Neural cell (in vitro differentiated cells): ENCODE measurements around the gene VSIG10L2. TPM values are rescaled to one million over a fixed set of nuclear protein-coding genes. Genes with fewer than 3 reads are reported as not detected.

ENCODE experiments used
- H2AFZ ChIP-seq: fragments of 200-600, 300-800 bp; sonication (generic), shearing (Covaris generic); 2 replicates; pipeline ENCODE4 v1.6.0; 2014; ENCODE audit warnings: low read depth, mild to moderate bottlenecking, antibody characterized with exemption, low read length, moderate library complexity
- H3F3A ChIP-seq: fragments of 200-600 bp; shearing (Covaris generic); 2 replicates; pipeline ENCODE4 v1.6.1; 2016; ENCODE audit warnings: mild to moderate bottlenecking, moderate library complexity, mixed read lengths, antibody characterized with exemption, low read length; ENCODE audit not compliant: insufficient read depth, poor library complexity, severe bottlenecking
- H3K27ac ChIP-seq: fragments of 200-600, 300-800 bp; sonication (generic), shearing (Covaris generic); 2 replicates; pipeline ENCODE4 v1.5.1; 2014; ENCODE audit warnings: mild to moderate bottlenecking, low read length, moderate library complexity
- H3K27me3 ChIP-seq: fragments of 300-800, 200-600 bp; sonication (generic), shearing (Covaris generic); 2 replicates; pipeline ENCODE4 v1.6.0; 2014; ENCODE audit warnings: mild to moderate bottlenecking, low read depth, low read length, moderate library complexity; ENCODE audit not compliant: insufficient read depth
- H3K36me3 ChIP-seq: fragments of 300-800, 200-600 bp; sonication (generic), shearing (Covaris generic); 2 replicates; pipeline ENCODE4 v1.5.1; 2014; ENCODE audit warnings: mild to moderate bottlenecking, antibody characterized with exemption, low read length, moderate library complexity; ENCODE audit not compliant: insufficient read depth
- H3K4me2 ChIP-seq: fragments of 300-800, 200-600 bp; sonication (generic), shearing (Covaris generic); 2 replicates; pipeline ENCODE4 v1.6.0; 2014; ENCODE audit warnings: mild to moderate bottlenecking, low read length
- H3K4me3 ChIP-seq: fragments of 300-800, 200-600 bp; sonication (generic), shearing (Covaris generic); 2 replicates; pipeline ENCODE4 v1.5.1; 2014; ENCODE audit warnings: mild to moderate bottlenecking, low read length, moderate library complexity
- H3K79me2 ChIP-seq: fragments of 200-600 bp; shearing (Covaris generic); replicated peaks from 2 replicates; pipeline ENCODE4 v1.6.0; 2014; ENCODE audit warnings: mild to moderate bottlenecking, low read length, moderate library complexity; ENCODE audit not compliant: insufficient read depth
- H3K9ac ChIP-seq: fragments of 300-800, 200-600 bp; sonication (generic), shearing (Covaris generic); 2 replicates; pipeline ENCODE4 v1.6.1; 2016; ENCODE audit warnings: mild to moderate bottlenecking, low read length, mixed read lengths
- H3K9me2 ChIP-seq: fragments of 200-600 bp; shearing (Covaris generic); 2 replicates; pipeline ENCODE4 v1.6.1; 2016; ENCODE audit warnings: mild to moderate bottlenecking, low read length, mixed read lengths; ENCODE audit not compliant: insufficient read depth
- H3K9me3 ChIP-seq: fragments of 200-600, 300-800 bp; sonication (generic), shearing (Covaris generic); 2 replicates; pipeline ENCODE4 v1.6.1; 2016; ENCODE audit warnings: mild to moderate bottlenecking, mixed run types, low read length, moderate library complexity, mixed read lengths
- H4K20me1 ChIP-seq: fragments of 200-600 bp; shearing (Covaris generic); 2 replicates; pipeline ENCODE4 v1.6.1; 2016; ENCODE audit warnings: mild to moderate bottlenecking, mixed run types; ENCODE audit not compliant: insufficient read depth
- EP300 ChIP-seq: fragments of 450-650 bp; conservative IDR thresholded peaks from 2 replicates; pipeline ENCODE4 v1.6.1; 2014; ENCODE audit warnings: antibody characterized with exemption, mild to moderate bottlenecking, moderate library complexity; ENCODE audit not compliant: poor library complexity, severe bottlenecking
- EZH2 ChIP-seq: fragments of 200-600, 300-800 bp; shearing (Covaris generic), sonication (generic); IDR thresholded peaks from 2 replicates; pipeline ENCODE4 v1.6.1; 2014; ENCODE audit warnings: antibody characterized with exemption, low read length, borderline replicate concordance, mild to moderate bottlenecking; ENCODE audit not compliant: insufficient read depth, poor library complexity, severe bottlenecking
- MXI1 ChIP-seq: fragments of 450-650 bp; conservative IDR thresholded peaks from 2 replicates; pipeline ENCODE4 v1.6.1; 2014; ENCODE audit warnings: antibody characterized with exemption, mild to moderate bottlenecking; ENCODE audit not compliant: poor library complexity, severe bottlenecking
- POLR2AphosphoS5 ChIP-seq: IDR thresholded peaks from 2 replicates; pipeline ENCODE4 v1.6.1; 2012
- RAD21 ChIP-seq: fragments of 450-650 bp; conservative IDR thresholded peaks from 2 replicates; pipeline ENCODE4 v1.6.1; 2014; ENCODE audit warnings: antibody characterized with exemption, mild to moderate bottlenecking, moderate library complexity
- SMC3 ChIP-seq: fragments of 450-650 bp; conservative IDR thresholded peaks from 2 replicates; pipeline ENCODE4 v1.6.1; 2014; ENCODE audit warnings: antibody characterized with exemption, mild to moderate bottlenecking, moderate library complexity; ENCODE audit not compliant: poor library complexity
- TAF1 ChIP-seq: IDR thresholded peaks from 2 replicates; pipeline ENCODE4 v1.6.1; 2012; ENCODE audit warnings: low read depth
- polyA plus RNA-seq: library from polyadenylated mRNA; depleted of rRNA; stranded (reverse); fragments of >200 nt; gene quantifications from 2 replicates; pipeline ENCODE4 v1.2.3, GENCODE V29; 2014
- TF ChIP-seq, protein P1 (sequence below): IDR thresholded peaks from 2 replicates; pipeline ENCODE4 v1.6.1; 2012; ENCODE audit warnings: borderline replicate concordance
- TF ChIP-seq, protein P2 (sequence below): fragments of 450-650 bp; IDR thresholded peaks from 2 replicates; pipeline ENCODE4 v1.5.1; 2014; ENCODE audit warnings: antibody characterized with exemption, mild to moderate bottlenecking, moderate library complexity; ENCODE audit not compliant: poor library complexity, severe bottlenecking

VSIG10L2 gene
- polyA plus RNA-seq, 1 donor from 2014 or later, result not detected

DNA sequence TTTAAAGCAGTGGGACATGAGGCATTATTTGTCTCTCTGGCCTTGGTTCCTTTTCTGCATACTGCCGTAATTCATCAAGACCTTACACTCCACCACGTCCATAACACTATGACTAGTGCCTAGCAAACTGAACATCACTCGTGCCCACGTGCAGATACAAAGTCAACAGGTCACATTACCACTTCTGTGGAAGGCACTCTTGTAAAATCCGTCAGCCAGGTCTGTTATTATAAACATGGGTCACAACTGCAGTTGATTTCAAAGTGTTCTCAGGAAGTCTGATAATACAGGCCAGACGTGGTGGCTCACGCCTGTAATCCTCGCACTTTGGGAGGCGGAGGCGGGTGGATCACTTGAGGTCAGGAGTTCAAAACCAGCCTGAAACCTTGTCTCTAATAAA is 14.1 kb downstream of the VSIG10L2 start:
- Histone ChIP-seq H2AFZ (no peak overlapping the region), H3F3A (no peaks in the 10 kb centered on the region), H3K4me2 (no peak overlapping the region), H3K9ac (no peak overlapping the region), H3K36me3 (peaks cover 15% of the 10 kb centered on the region), H3K4me3 (no peak overlapping the region), H3K79me2 (no peaks in the 10 kb centered on the region), H3K9me3 (no peaks in the 10 kb centered on the region), H3K27me3 (no peaks in the 10 kb centered on the region), H3K9me2 (no peaks in the 10 kb centered on the region), H4K20me1 (no peaks in the 10 kb centered on the region), H3K27ac (no peak overlapping the region)
- TF ChIP-seq, protein P1, sequence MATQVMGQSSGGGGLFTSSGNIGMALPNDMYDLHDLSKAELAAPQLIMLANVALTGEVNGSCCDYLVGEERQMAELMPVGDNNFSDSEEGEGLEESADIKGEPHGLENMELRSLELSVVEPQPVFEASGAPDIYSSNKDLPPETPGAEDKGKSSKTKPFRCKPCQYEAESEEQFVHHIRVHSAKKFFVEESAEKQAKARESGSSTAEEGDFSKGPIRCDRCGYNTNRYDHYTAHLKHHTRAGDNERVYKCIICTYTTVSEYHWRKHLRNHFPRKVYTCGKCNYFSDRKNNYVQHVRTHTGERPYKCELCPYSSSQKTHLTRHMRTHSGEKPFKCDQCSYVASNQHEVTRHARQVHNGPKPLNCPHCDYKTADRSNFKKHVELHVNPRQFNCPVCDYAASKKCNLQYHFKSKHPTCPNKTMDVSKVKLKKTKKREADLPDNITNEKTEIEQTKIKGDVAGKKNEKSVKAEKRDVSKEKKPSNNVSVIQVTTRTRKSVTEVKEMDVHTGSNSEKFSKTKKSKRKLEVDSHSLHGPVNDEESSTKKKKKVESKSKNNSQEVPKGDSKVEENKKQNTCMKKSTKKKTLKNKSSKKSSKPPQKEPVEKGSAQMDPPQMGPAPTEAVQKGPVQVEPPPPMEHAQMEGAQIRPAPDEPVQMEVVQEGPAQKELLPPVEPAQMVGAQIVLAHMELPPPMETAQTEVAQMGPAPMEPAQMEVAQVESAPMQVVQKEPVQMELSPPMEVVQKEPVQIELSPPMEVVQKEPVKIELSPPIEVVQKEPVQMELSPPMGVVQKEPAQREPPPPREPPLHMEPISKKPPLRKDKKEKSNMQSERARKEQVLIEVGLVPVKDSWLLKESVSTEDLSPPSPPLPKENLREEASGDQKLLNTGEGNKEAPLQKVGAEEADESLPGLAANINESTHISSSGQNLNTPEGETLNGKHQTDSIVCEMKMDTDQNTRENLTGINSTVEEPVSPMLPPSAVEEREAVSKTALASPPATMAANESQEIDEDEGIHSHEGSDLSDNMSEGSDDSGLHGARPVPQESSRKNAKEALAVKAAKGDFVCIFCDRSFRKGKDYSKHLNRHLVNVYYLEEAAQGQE, result no peak
- TF ChIP-seq TAF1 (no peak), EZH2 (no peak), EP300 (no peak), MXI1 (no peak), POLR2AphosphoS5 (no peak)
- TF ChIP-seq, protein P2, sequence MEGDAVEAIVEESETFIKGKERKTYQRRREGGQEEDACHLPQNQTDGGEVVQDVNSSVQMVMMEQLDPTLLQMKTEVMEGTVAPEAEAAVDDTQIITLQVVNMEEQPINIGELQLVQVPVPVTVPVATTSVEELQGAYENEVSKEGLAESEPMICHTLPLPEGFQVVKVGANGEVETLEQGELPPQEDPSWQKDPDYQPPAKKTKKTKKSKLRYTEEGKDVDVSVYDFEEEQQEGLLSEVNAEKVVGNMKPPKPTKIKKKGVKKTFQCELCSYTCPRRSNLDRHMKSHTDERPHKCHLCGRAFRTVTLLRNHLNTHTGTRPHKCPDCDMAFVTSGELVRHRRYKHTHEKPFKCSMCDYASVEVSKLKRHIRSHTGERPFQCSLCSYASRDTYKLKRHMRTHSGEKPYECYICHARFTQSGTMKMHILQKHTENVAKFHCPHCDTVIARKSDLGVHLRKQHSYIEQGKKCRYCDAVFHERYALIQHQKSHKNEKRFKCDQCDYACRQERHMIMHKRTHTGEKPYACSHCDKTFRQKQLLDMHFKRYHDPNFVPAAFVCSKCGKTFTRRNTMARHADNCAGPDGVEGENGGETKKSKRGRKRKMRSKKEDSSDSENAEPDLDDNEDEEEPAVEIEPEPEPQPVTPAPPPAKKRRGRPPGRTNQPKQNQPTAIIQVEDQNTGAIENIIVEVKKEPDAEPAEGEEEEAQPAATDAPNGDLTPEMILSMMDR, result no peak

DNA sequence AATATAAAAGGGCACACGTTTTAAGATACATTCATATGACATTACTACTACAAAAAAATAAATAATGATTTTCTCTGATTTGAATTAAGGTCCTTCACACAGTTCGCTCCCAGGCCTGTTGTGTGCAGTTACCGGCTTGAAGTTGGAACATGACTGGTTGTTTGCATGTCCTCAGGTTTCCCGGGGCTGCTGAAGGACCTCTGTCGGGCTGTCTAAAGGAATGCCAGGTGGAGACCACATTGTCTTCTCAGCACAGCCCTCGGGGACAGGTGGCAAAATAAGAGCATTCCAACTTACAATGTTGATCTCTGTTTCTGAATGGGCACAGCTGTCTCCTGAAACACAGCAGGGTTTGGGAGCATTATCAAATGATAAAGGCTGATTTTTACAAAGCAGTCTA is 14.9 kb downstream of the VSIG10L2 start:
- H3F3A ChIP-seq, result no peaks in the 10 kb centered on the region
- peaks cover 15% of the 10 kb centered on the region for H3K36me3 ChIP-seq
- TF ChIP-seq TAF1 (no peak), SMC3 (no peak), MXI1 (no peak), EZH2 (no peak), EP300 (no peak), POLR2AphosphoS5 (no peak), RAD21 (no peak)
- TF ChIP-seq, protein P2, result no peak
- TF ChIP-seq, protein P1, result no peak

More for the DNA sequence above, 14.9 kb downstream of the VSIG10L2 start:
- no peak overlapping the region for H3K4me2 ChIP-seq
- H3K27ac ChIP-seq, result no peak overlapping the region
- no peaks in the 10 kb centered on the region for H3K9me3 ChIP-seq
- no peak overlapping the region for H3K9ac ChIP-seq
- H3K79me2 ChIP-seq, result no peaks in the 10 kb centered on the region
- H3K9me2 ChIP-seq, result no peaks in the 10 kb centered on the region
- no peak overlapping the region for H2AFZ ChIP-seq
- no peaks in the 10 kb centered on the region for H3K27me3 ChIP-seq
- H3K4me3 ChIP-seq, result no peak overlapping the region
- no peaks in the 10 kb centered on the region for H4K20me1 ChIP-seq
